ENCODE results near the gene MRGPRX2.

The MRGPRX2 gene

GRCh38 chr11:19075636-19076035 lies 15.1 kb upstream of the MRGPRX2 start:
- ATAC-seq (no peak), DNase-seq (no peak)

GRCh38 chr11:19073454-19074415 lies 13.2 kb upstream of the MRGPRX2 start:
- DNase-seq (no peak), ATAC-seq (no peak)

GRCh38 chr11:19072464-19072863 lies 11.9 kb upstream of the MRGPRX2 start:
- ATAC-seq (no peak), DNase-seq (no peak)

- peak; percentile 61 for DNase-seq
- ATAC-seq = peak; percentile 84
Observed at GRCh38 chr11:19071255-19071654, 10.7 kb upstream of the MRGPRX2 start.

GRCh38 chr11:19059833-19060232 lies 684 bp downstream of the MRGPRX2 start:
- ATAC-seq (no peak), DNase-seq (no peak)

- DNase-seq (no peak), ATAC-seq (no peak)
Observed at GRCh38 chr11:19055905-19056304, 4.6 kb downstream of the MRGPRX2 start.

- ATAC-seq (no peak), DNase-seq (no peak)
Observed at GRCh38 chr11:19055016-19055415, 5.5 kb downstream of the MRGPRX2 start.

GRCh38 chr11:19053909-19054308 lies 6.6 kb downstream of the MRGPRX2 start:
- DNase-seq (no peak), ATAC-seq (no peak)

GRCh38 chr11:19050281-19050680 lies 10.2 kb downstream of the MRGPRX2 start:
- no peak for DNase-seq
- ATAC-seq = no peak

- no peak for ATAC-seq
- DNase-seq = no peak
Observed at GRCh38 chr11:19049351-19049750, 11.2 kb downstream of the MRGPRX2 start.

- ATAC-seq (no peak), DNase-seq (no peak)
Observed at GRCh38 chr11:19040051-19040450, 20.5 kb downstream of the MRGPRX2 start.

- no peak for DNase-seq
- ATAC-seq = no peak
Observed at GRCh38 chr11:19039409-19039808, 21.1 kb downstream of the MRGPRX2 start.

GRCh38 chr11:19032990-19033389 lies 27.5 kb downstream of the MRGPRX2 start:
- DNase-seq (no peak), ATAC-seq (no peak)

- DNase-seq = no peak
- ATAC-seq = no peak
Observed at GRCh38 chr11:19027829-19028595, 32.5 kb downstream of the MRGPRX2 start.

- peak; percentile 57 for ATAC-seq
- no peak for DNase-seq
Observed at GRCh38 chr11:19026862-19027261, 33.7 kb downstream of the MRGPRX2 start.

GRCh38 chr11:19025481-19026406 lies 34.8 kb downstream of the MRGPRX2 start:
- ATAC-seq (no peak), DNase-seq (no peak)

- DNase-seq (no peak), ATAC-seq (no peak)
Observed at GRCh38 chr11:19020831-19021230, 39.7 kb downstream of the MRGPRX2 start.

GRCh38 chr11:19018901-19019300 lies 41.6 kb downstream of the MRGPRX2 start:
- DNase-seq (no peak), ATAC-seq (no peak)

- ATAC-seq (no peak), DNase-seq (no peak)
Observed at GRCh38 chr11:19013181-19013857, 47.2 kb downstream of the MRGPRX2 start.

GRCh38 chr11:19012636-19013035 lies 47.9 kb downstream of the MRGPRX2 start:
- DNase-seq (no peak), ATAC-seq (no peak)

Data from stimulated activated naive CD8-positive, alpha-beta T cell treated with anti-CD3 and anti-CD28 coated beads, Interleukin-15, Interleukin-2, amounts not matched to agents 100 U/mL and 50 U/mL, for 24 hours (primary cell).